Naive thymus-derived CD4-positive, alpha-beta T cell (primary cell): ENCODE results near the gene CADM1. TPM values are rescaled to one million over a fixed set of nuclear protein-coding genes. Genes with fewer than 3 reads are reported as not detected.

Source experiments
- ATAC-seq: fragments of 150-1000 bp; cut with Tn5 transposase; 2 replicates; pipeline ENCODE4 v1.10.0; 2021; ENCODE audit warnings: mild to moderate bottlenecking, moderate library complexity
- CTCF ChIA-PET: fragments of 350-600 bp; sonication (Branson Sonifier 250); formaldehyde crosslinking; loops from one replicate; lab custom pipeline; 2021; ENCODE audit warnings: antibody characterized with exemption; lab: Charles Lee
- POLR2A ChIA-PET: fragments of 350-600 bp; sonication (Branson Sonifier 250); formaldehyde crosslinking; loops from one replicate; lab custom pipeline; 2021; ENCODE audit warnings: antibody characterized with exemption, inconsistent platforms; lab: Charles Lee
- DNase-seq, 9 donors: peaks; one replicate each; pipeline versions ENCODE4 v3.0.0 to v3.0.0-alpha.2; 2020 to 2022; ENCODE audit warnings: mixed read lengths in 1 of 9
- H3K27ac ChIP-seq: one replicate; pipeline ENCODE4 v1.7.0; 2013; ENCODE audit warnings: mild to moderate bottlenecking, low read depth, low read length, moderate library complexity
- H3K27me3 ChIP-seq, 2 donors: one replicate each; pipeline ENCODE4 v1.7.0; 2013; ENCODE audit warnings: low read length in 2 of 2, mild to moderate bottlenecking in 2 of 2, moderate library complexity in 2 of 2; ENCODE audit not compliant: control insufficient read depth in 2 of 2, insufficient read depth in 2 of 2
- H3K36me3 ChIP-seq, 3 experiments: 1 replicate in 2 of 3; 2 replicates in 1 of 3; pipeline ENCODE4 v1.7.0; 2013; ENCODE audit warnings: low read length in 3 of 3, mild to moderate bottlenecking in 3 of 3, moderate library complexity in 1 of 3; ENCODE audit not compliant: insufficient read depth in 3 of 3, control insufficient read depth in 2 of 3
- H3K4me1 ChIP-seq, 2 donors: one replicate each; pipeline ENCODE4 v1.7.0; 2013; ENCODE audit warnings: low read length in 2 of 2, mild to moderate bottlenecking in 2 of 2, moderate library complexity in 1 of 2; ENCODE audit not compliant: control insufficient read depth in 2 of 2, insufficient read depth in 2 of 2
- H3K4me3 ChIP-seq: 2 replicates; pipeline ENCODE4 v1.7.0; 2013; ENCODE audit warnings: mild to moderate bottlenecking, low read length
- H3K9me3 ChIP-seq, 3 experiments: 1 replicate in 2 of 3; 2 replicates in 1 of 3; pipeline ENCODE4 v1.7.0; 2013; ENCODE audit warnings: low read length in 3 of 3; ENCODE audit not compliant: control insufficient read depth in 2 of 3
- H3K27ac Mint-ChIP-seq, 9 donors: one replicate each; pipeline ENCODE4 v1.8.0; 2020 to 2022; ENCODE audit warnings: mixed read lengths in 9 of 9, mild to moderate bottlenecking in 8 of 9, moderate library complexity in 5 of 9, inconsistent platforms in 2 of 9
- H3K27me3 Mint-ChIP-seq, 5 donors: one replicate each; pipeline ENCODE4 v1.8.0; 2021 to 2022; ENCODE audit warnings: mixed read lengths in 5 of 5, mild to moderate bottlenecking in 1 of 5
- H3K36me3 Mint-ChIP-seq, 5 donors: one replicate each; pipeline ENCODE4 v1.8.0; 2020 to 2022; ENCODE audit warnings: mixed read lengths in 5 of 5, mild to moderate bottlenecking in 3 of 5, inconsistent platforms in 1 of 5
- H3K4me1 Mint-ChIP-seq, 7 donors: one replicate each; pipeline ENCODE4 v1.8.0; 2020 to 2022; ENCODE audit warnings: mixed read lengths in 7 of 7, mild to moderate bottlenecking in 3 of 7, inconsistent platforms in 1 of 7
- H3K4me3 Mint-ChIP-seq, 10 donors: one replicate each; pipeline ENCODE4 v1.8.0; 2020 to 2022; ENCODE audit warnings: mild to moderate bottlenecking in 10 of 10, mixed read lengths in 10 of 10, moderate library complexity in 6 of 10, inconsistent platforms in 2 of 10
- H3K9me3 Mint-ChIP-seq, 11 donors: one replicate each; pipeline ENCODE4 v1.8.0; 2020 to 2022; ENCODE audit warnings: mixed read lengths in 11 of 11, mild to moderate bottlenecking in 4 of 11, inconsistent platforms in 1 of 11, moderate library complexity in 1 of 11
- intact Hi-C, 2 donors: fragments of 100-400 bp; cut with micrococcal nuclease; formaldehyde crosslinking; loops; one replicate each; pipeline ENCODE4 v1.15.1; 2023
- polyA plus RNA-seq, 2 donors: library from polyadenylated mRNA; unstranded; fragments of 300-500 nt; fragmentation: Illumina TruSeq; gene quantifications; one replicate each; pipeline ENCODE4 v1.2.3, GENCODE V29; 2021
- total RNA-seq, 6 experiments: library from RNA in 5 of 6; stranded (reverse) in 5 of 6; gene quantifications; 1 replicate in 5 of 6; 2 replicates in 1 of 6; pipeline ENCODE4 v1.2.3 and lab custom pipeline; 2021 to 2026

CADM1 gene
- total and polyA plus RNA-seq, 7 experiments from 2014 or later = 0.29 to 2.7 (median 0.69) TPM

- ChIA-PET CTCF (no interaction called here), POLR2A (no interaction called here)
- Mint-ChIP-seq H3K27ac (no peak overlapping the region), H3K4me3 (no peak overlapping the region), H3K36me3 (no peaks in the 10 kb centered on the region), H3K4me1 (no peaks in the 10 kb centered on the region), H3K9me3 (peaks cover 0 to 9% (median 2%) of the 10 kb centered on the region in 11 donors), H3K27me3 (peaks cover 0 to 49% (median 31%) of the 10 kb centered on the region in 5 donors)
- Histone ChIP-seq H3K9me3 (no peaks in the 10 kb centered on the region), H3K27me3 (no peaks in the 10 kb centered on the region), H3K4me1 (no peaks in the 10 kb centered on the region), H3K4me3 (no peak overlapping the region), H3K27ac (no peak overlapping the region), H3K36me3 (no peaks in the 10 kb centered on the region)
- ATAC-seq (no peak), DNase-seq (no peak)
- intact Hi-C loops = no loop called here
Measured at GRCh38 chr11:115518983-115519628, 14.9 kb upstream of the CADM1 start.

GRCh38 chr11:115515647-115516395 is 11.6 kb upstream of the CADM1 start:
- POLR2A ChIA-PET = no interaction called here
- ATAC-seq = no peak
- no peaks in the 10 kb centered on the region for H3K4me1 Mint-ChIP-seq

DNA sequence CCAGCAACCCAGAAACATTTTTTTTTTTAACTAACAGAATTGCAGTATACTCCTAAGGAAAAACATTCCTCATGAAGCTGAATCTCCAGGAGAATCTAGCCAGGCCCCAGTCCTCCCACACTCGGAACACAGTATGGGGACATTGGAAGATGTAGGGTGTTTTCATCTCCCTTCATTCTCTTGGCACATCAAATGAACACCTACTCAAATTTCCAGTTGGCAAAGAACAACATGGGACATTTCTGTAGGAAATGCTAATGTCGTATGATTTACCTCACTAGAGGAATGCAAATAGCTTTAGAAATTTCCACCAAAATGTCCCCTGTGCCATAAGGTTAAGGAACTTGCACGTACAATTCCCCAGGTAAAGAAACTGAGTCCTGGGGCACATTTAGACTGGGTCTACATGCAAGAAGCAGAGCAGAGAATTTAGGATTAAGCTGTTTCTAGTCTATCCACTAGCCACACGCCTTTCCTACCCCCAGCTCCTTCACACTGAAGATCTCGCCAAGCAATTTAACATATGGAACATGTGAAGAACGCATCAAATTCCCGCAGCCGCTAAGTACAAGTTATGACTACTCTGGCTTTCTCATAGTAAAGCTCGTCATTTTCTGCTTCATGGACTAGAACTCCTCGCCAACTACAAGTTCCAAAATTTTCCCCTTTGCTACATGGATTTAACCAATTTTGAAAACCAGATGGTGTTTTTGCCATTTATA is 2.9 kb upstream of the CADM1 start:
- peaks cover 3 to 8% of the 10 kb centered on the region in 2 donors for H3K27me3 ChIP-seq
- no peaks in the 10 kb centered on the region for H3K36me3 ChIP-seq
- peaks cover 0 to 3% (median 0%) of the 10 kb centered on the region in 5 donors for H3K36me3 Mint-ChIP-seq
- H3K4me3 Mint-ChIP-seq = peak overlapping the region in 1 of 10 donors; percentile 0
- H3K9me3 ChIP-seq = no peaks in the 10 kb centered on the region
- peaks cover 8 to 12% of the 10 kb centered on the region in 2 donors for H3K4me1 ChIP-seq
- H3K4me1 Mint-ChIP-seq = peaks cover 6 to 13% (median 10%) of the 10 kb centered on the region in 7 donors
- DNase-seq (no peak), ATAC-seq (no peak)
- H3K27ac ChIP-seq = no peak overlapping the region
- H3K27me3 Mint-ChIP-seq = peaks cover 38 to 54% (median 45%) of the 10 kb centered on the region in 5 donors
- intact Hi-C loops = loop anchor here in 1 of 2 donors (10.0 kb wide), 1 partner anchor 172 kb away; no protein-coding TSS in a partner anchor
- H3K4me3 ChIP-seq = no peak overlapping the region
- ChIA-PET POLR2A (no interaction called here), CTCF (no interaction called here)
- H3K27ac Mint-ChIP-seq = no peak overlapping the region
- H3K9me3 Mint-ChIP-seq = peaks cover 0 to 13% (median 4%) of the 10 kb centered on the region in 11 donors

More at GRCh38 chr11:115515647-115516395, 11.6 kb upstream of the CADM1 start:
- H3K36me3 ChIP-seq = no peaks in the 10 kb centered on the region
- no peaks in the 10 kb centered on the region for H3K9me3 ChIP-seq
- intact Hi-C loops = no loop called here
- no peaks in the 10 kb centered on the region for H3K36me3 Mint-ChIP-seq
- no peak for DNase-seq
- CTCF ChIA-PET = no interaction called here
- H3K27ac Mint-ChIP-seq = no peak overlapping the region
- peaks cover 0 to 54% (median 28%) of the 10 kb centered on the region in 5 donors for H3K27me3 Mint-ChIP-seq
- H3K27me3 ChIP-seq = no peaks in the 10 kb centered on the region
- no peak overlapping the region for H3K27ac ChIP-seq
- H3K4me3 Mint-ChIP-seq = no peak overlapping the region
- no peak overlapping the region for H3K4me3 ChIP-seq
- H3K4me1 ChIP-seq = no peaks in the 10 kb centered on the region
- peaks cover 0 to 6% (median 0%) of the 10 kb centered on the region in 11 donors for H3K9me3 Mint-ChIP-seq

- H3K4me3 Mint-ChIP-seq = peak overlapping the region in 9 of 10 donors; percentile 69 to 85 (median 80)
- POLR2A ChIA-PET = no interaction called here
- H3K4me3 ChIP-seq = peak overlapping the region; percentile 80
- H3K9me3 ChIP-seq = no peaks in the 10 kb centered on the region
- H3K27ac ChIP-seq = no peak overlapping the region
- peaks cover 12 to 16% of the 10 kb centered on the region in 2 donors for H3K4me1 ChIP-seq
- H3K36me3 Mint-ChIP-seq = peaks cover 0 to 3% (median 0%) of the 10 kb centered on the region in 5 donors
- intact Hi-C loops = loop anchor here in 1 of 2 donors (10.0 kb wide), 1 partner anchor 170 kb away; no protein-coding TSS in a partner anchor
- no peaks in the 10 kb centered on the region for H3K36me3 ChIP-seq
- peaks cover 0 to 13% (median 4%) of the 10 kb centered on the region in 11 donors for H3K9me3 Mint-ChIP-seq
- no peak for ATAC-seq
- peaks cover 6 to 13% (median 10%) of the 10 kb centered on the region in 7 donors for H3K4me1 Mint-ChIP-seq
- H3K27ac Mint-ChIP-seq = peak overlapping the region in 1 of 9 donors; percentile 59
- peaks cover 3 to 19% of the 10 kb centered on the region in 2 donors for H3K27me3 ChIP-seq
- H3K27me3 Mint-ChIP-seq = peaks cover 33 to 47% (median 43%) of the 10 kb centered on the region in 5 donors
- CTCF ChIA-PET = no interaction called here
- DNase-seq = no peak
Measured at GRCh38 chr11:115505175-115505574, 960 bp upstream of the CADM1 start.

- DNase-seq = no peak
Measured at GRCh38 chr11:115503886-115504275, 334 bp downstream of the CADM1 start.

More at GRCh38 chr11:115503886-115504275, 334 bp downstream of the CADM1 start:
- peaks cover 6 to 13% (median 10%) of the 10 kb centered on the region in 7 donors for H3K4me1 Mint-ChIP-seq
- no peaks in the 10 kb centered on the region for H3K36me3 ChIP-seq
- H3K27ac ChIP-seq = peak overlapping the region; percentile 18
- intact Hi-C loops = loop anchor here in 1 of 2 donors (10.0 kb wide), 1 partner anchor 169 kb away; no protein-coding TSS in a partner anchor
- peak overlapping the region; percentile 80 for H3K4me3 ChIP-seq
- ChIA-PET POLR2A (no interaction called here), CTCF (no interaction called here)
- H3K27ac Mint-ChIP-seq = no peak overlapping the region
- peak overlapping the region in 9 of 10 donors; percentile 49 to 81 (median 70) for H3K4me3 Mint-ChIP-seq
- H3K36me3 Mint-ChIP-seq = peaks cover 0 to 3% (median 0%) of the 10 kb centered on the region in 5 donors
- peaks cover 29 to 42% (median 39%) of the 10 kb centered on the region in 5 donors for H3K27me3 Mint-ChIP-seq
- no peak for ATAC-seq
- peaks cover 0 to 13% (median 4%) of the 10 kb centered on the region in 11 donors for H3K9me3 Mint-ChIP-seq
- H3K9me3 ChIP-seq = no peaks in the 10 kb centered on the region
- peaks cover 3 to 24% of the 10 kb centered on the region in 2 donors for H3K27me3 ChIP-seq
- H3K4me1 ChIP-seq = peaks cover 12 to 16% of the 10 kb centered on the region in 2 donors
